Liver (tissue), 9 donors: Measurements from ENCODE around the gene DUSP1. TPM values are rescaled to one million over a fixed set of nuclear protein-coding genes. Genes with fewer than 3 reads are reported as not detected.
A peak's percentile ranks its signal among the peaks of the same experiment; 100 is the strongest.

Experiments
- DNase-seq: peaks from one replicate; pipeline ENCODE4 v3.0.0-alpha.2; 2017; ENCODE audit warnings: low spot score
- H3K27ac ChIP-seq, 2 donors: one replicate each; pipeline ENCODE4 v1.7.0; 2013; ENCODE audit warnings: inconsistent platforms in 2 of 2, low read length in 2 of 2, control low read depth in 1 of 2, low read depth in 1 of 2, mild to moderate bottlenecking in 1 of 2
- H3K27me3 ChIP-seq, 4 donors: one replicate each; pipeline versions ENCODE4 v1.6.1 to v1.7.0; 2013; ENCODE audit warnings: low read length in 3 of 4, inconsistent platforms in 1 of 4, mild to moderate bottlenecking in 1 of 4, moderate library complexity in 1 of 4; ENCODE audit not compliant: control insufficient read depth in 4 of 4, insufficient read depth in 4 of 4
- H3K36me3 ChIP-seq, 4 donors: one replicate each; pipeline versions ENCODE4 v1.6.1 to v1.7.0; 2013; ENCODE audit warnings: low read length in 3 of 4, mild to moderate bottlenecking in 3 of 4, low read depth in 1 of 4, moderate library complexity in 1 of 4; ENCODE audit not compliant: control insufficient read depth in 4 of 4, insufficient read depth in 3 of 4
- H3K4me1 ChIP-seq, 4 donors: one replicate each; pipeline versions ENCODE4 v1.6.1 to v1.7.0; 2013; ENCODE audit warnings: low read length in 3 of 4, mild to moderate bottlenecking in 3 of 4, moderate library complexity in 1 of 4; ENCODE audit not compliant: control insufficient read depth in 4 of 4, insufficient read depth in 4 of 4
- H3K4me3 ChIP-seq, 3 donors: one replicate each; pipeline versions ENCODE4 v1.6.1 to v1.7.0; 2013; ENCODE audit warnings: low read length in 3 of 3, control low read depth in 1 of 3, low read depth in 1 of 3, mild to moderate bottlenecking in 1 of 3
- H3K9ac ChIP-seq, 2 donors: one replicate each; pipeline ENCODE4 v1.7.0; 2013; ENCODE audit warnings: low read length in 2 of 2, mild to moderate bottlenecking in 2 of 2, moderate library complexity in 2 of 2, control low read depth in 1 of 2, low read depth in 1 of 2
- H3K9me3 ChIP-seq, 4 donors: one replicate each; pipeline versions ENCODE4 v1.6.1 to v1.7.0; 2013; ENCODE audit warnings: low read length in 3 of 4; ENCODE audit not compliant: control insufficient read depth in 4 of 4
- EGR1 ChIP-seq, 2 donors: IDR thresholded peaks; 2 replicates each; pipeline ENCODE4 v1.6.1; 2016 to 2018; ENCODE audit warnings: antibody characterized with exemption in 2 of 2, low read depth in 2 of 2
- FOXA1 ChIP-seq: IDR thresholded peaks from 2 replicates; pipeline ENCODE4 v1.6.1; 2016; ENCODE audit warnings: antibody characterized with exemption
- FOXA2 ChIP-seq: IDR thresholded peaks from 2 replicates; pipeline ENCODE4 v1.6.1; 2016; ENCODE audit warnings: antibody characterized with exemption
- GABPA ChIP-seq, 2 donors: IDR thresholded peaks in 1 of 2; conservative IDR thresholded peaks in 1 of 2; 2 replicates each; pipeline ENCODE4 v1.6.1; 2016; ENCODE audit warnings: antibody characterized with exemption in 2 of 2, mild to moderate bottlenecking in 1 of 2, moderate library complexity in 1 of 2
- HNF4A ChIP-seq, 2 donors: conservative IDR thresholded peaks; 2 replicates each; pipeline ENCODE4 v1.6.1; 2016; ENCODE audit warnings: antibody characterized with exemption in 2 of 2, mild to moderate bottlenecking in 2 of 2
- HNF4G ChIP-seq: IDR thresholded peaks from 2 replicates; pipeline ENCODE4 v1.6.1; 2016; ENCODE audit warnings: antibody characterized with exemption
- JUND ChIP-seq, 2 donors: IDR thresholded peaks; 2 replicates each; pipeline ENCODE4 v1.6.1; 2016; ENCODE audit warnings: antibody characterized with exemption in 2 of 2
- NR2F2 ChIP-seq: IDR thresholded peaks from 2 replicates; pipeline ENCODE4 v1.6.1; 2016; ENCODE audit warnings: antibody characterized with exemption
- RAD21 ChIP-seq, 2 donors: IDR thresholded peaks; 2 replicates each; pipeline ENCODE4 v1.6.1; 2016; ENCODE audit warnings: antibody characterized with exemption in 2 of 2, mild to moderate bottlenecking in 2 of 2
- REST ChIP-seq: IDR thresholded peaks from 2 replicates; pipeline ENCODE4 v1.6.1; 2016; ENCODE audit warnings: antibody characterized with exemption, mild to moderate bottlenecking
- RXRA ChIP-seq, 2 donors: IDR thresholded peaks; 2 replicates each; pipeline ENCODE4 v1.6.1; 2017 to 2018; ENCODE audit warnings: antibody characterized with exemption in 2 of 2, mild to moderate bottlenecking in 1 of 2
- SP1 ChIP-seq: IDR thresholded peaks from 2 replicates; pipeline ENCODE4 v1.6.1; 2018; ENCODE audit warnings: antibody characterized with exemption, mild to moderate bottlenecking
- TAF1 ChIP-seq: conservative IDR thresholded peaks from 2 replicates; pipeline ENCODE4 v1.6.1; 2016; ENCODE audit warnings: antibody characterized with exemption, mild to moderate bottlenecking
- YY1 ChIP-seq: IDR thresholded peaks from 2 replicates; pipeline ENCODE4 v1.6.1; 2016; ENCODE audit warnings: antibody characterized with exemption, mild to moderate bottlenecking
- WGBS: extraction: QIAGEN DNeasy Blood & Tissue Kit; methylation state at CpG from one replicate; pipeline ENCODE4 v1.1.7; 2013; 5-methylcytosine and 5-hydroxymethylcytosine counted together
- polyA plus RNA-seq, 2 donors: library from polyadenylated mRNA; stranded (reverse) in 1 of 2; unstranded in 1 of 2; fragments of 200-250 nt in 1 of 2; fragments of >200 nt in 1 of 2; fragmentation: Nextera tagmentation in 1 of 2; extraction: Ambion mirVana in 1 of 2; gene quantifications; one replicate each; pipeline versions ENCODE4 v1.2.1 to v1.2.3, GENCODE V29; 2013 to 2015
- total RNA-seq, 2 donors: library from RNA; depleted of rRNA; stranded (reverse); fragments of >200 nt; gene quantifications; one replicate each; pipeline ENCODE4 v1.2.3, GENCODE V29; 2014
- TF ChIP-seq, protein P1 (sequence below): IDR thresholded peaks from 2 replicates; pipeline ENCODE4 v1.6.1; 2016; ENCODE audit warnings: antibody characterized with exemption
- TF ChIP-seq, protein P2 (sequence below): IDR thresholded peaks from 2 replicates; pipeline ENCODE4 v1.6.1; 2016; ENCODE audit warnings: antibody characterized with exemption
- TF ChIP-seq, protein P3 (sequence below): fragments of 150-350 bp; IDR thresholded peaks from 2 replicates; pipeline ENCODE4 v1.5.1; 2017; ENCODE audit warnings: improper control_type of control experiment, low read depth, low read length; ENCODE audit not compliant: missing input control
- TF ChIP-seq, protein P4 (sequence below): IDR thresholded peaks from 2 replicates; pipeline ENCODE4 v1.6.1; 2016; ENCODE audit warnings: antibody characterized with exemption
- donor health status: healthy.
- donor health status: healthy.
- donor health status: healthy.
- donor health status: healthy.
- donor health status: healthy.

The DUSP1 gene
- total and polyA plus RNA-seq, 4 donors = 53.2 to 237 (median 110) TPM

- H3K36me3 ChIP-seq = no peaks in the 10 kb centered on the region
- peak overlapping the region in 1 of 2 donors; percentile 65 for H3K9ac ChIP-seq
- 43% methylated on average over 5 of the region's 5 CpGs for WGBS
- H3K4me3 ChIP-seq = no peak overlapping the region
- H3K27ac ChIP-seq = peak overlapping the region; percentile 96 to 99
- H3K4me1 ChIP-seq = peaks cover 7 to 37% (median 24%) of the 10 kb centered on the region in 4 donors
- H3K27me3 ChIP-seq = no peaks in the 10 kb centered on the region
- TF ChIP-seq JUND (IDR thresholded peaks at IDR 0.05) = peak in 1 of 2 donors; percentile 51
- TF ChIP-seq, protein P1, sequence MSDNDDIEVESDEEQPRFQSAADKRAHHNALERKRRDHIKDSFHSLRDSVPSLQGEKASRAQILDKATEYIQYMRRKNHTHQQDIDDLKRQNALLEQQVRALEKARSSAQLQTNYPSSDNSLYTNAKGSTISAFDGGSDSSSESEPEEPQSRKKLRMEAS = no peak
- TF ChIP-seq SP1 = peak; percentile 21
- TF ChIP-seq, protein P2, sequence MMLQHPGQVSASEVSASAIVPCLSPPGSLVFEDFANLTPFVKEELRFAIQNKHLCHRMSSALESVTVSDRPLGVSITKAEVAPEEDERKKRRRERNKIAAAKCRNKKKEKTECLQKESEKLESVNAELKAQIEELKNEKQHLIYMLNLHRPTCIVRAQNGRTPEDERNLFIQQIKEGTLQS = no peak
- no peak for TF ChIP-seq EGR1 (IDR thresholded peaks at IDR 0.05; ENCODE audit: low read depth in 2 of 2)
- TF ChIP-seq FOXA2 = no peak
- peak; percentile 34 to 72 for TF ChIP-seq RXRA (IDR thresholded peaks at IDR 0.05)
- TF ChIP-seq TAF1 = no peak
- no peak for TF ChIP-seq HNF4G
- no peak for TF ChIP-seq GABPA (IDR thresholded peaks at IDR 0.05 in 1 of 2, conservative IDR thresholded peaks at IDR 0.05 in 1 of 2)
- no peak for TF ChIP-seq REST
- TF ChIP-seq YY1 = no peak
- TF ChIP-seq RAD21 (IDR thresholded peaks at IDR 0.05) = peak; percentile 9 to 41
- TF ChIP-seq FOXA1 = no peak
- TF ChIP-seq, protein P3, sequence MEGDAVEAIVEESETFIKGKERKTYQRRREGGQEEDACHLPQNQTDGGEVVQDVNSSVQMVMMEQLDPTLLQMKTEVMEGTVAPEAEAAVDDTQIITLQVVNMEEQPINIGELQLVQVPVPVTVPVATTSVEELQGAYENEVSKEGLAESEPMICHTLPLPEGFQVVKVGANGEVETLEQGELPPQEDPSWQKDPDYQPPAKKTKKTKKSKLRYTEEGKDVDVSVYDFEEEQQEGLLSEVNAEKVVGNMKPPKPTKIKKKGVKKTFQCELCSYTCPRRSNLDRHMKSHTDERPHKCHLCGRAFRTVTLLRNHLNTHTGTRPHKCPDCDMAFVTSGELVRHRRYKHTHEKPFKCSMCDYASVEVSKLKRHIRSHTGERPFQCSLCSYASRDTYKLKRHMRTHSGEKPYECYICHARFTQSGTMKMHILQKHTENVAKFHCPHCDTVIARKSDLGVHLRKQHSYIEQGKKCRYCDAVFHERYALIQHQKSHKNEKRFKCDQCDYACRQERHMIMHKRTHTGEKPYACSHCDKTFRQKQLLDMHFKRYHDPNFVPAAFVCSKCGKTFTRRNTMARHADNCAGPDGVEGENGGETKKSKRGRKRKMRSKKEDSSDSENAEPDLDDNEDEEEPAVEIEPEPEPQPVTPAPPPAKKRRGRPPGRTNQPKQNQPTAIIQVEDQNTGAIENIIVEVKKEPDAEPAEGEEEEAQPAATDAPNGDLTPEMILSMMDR = no peak
- TF ChIP-seq, protein P4, sequence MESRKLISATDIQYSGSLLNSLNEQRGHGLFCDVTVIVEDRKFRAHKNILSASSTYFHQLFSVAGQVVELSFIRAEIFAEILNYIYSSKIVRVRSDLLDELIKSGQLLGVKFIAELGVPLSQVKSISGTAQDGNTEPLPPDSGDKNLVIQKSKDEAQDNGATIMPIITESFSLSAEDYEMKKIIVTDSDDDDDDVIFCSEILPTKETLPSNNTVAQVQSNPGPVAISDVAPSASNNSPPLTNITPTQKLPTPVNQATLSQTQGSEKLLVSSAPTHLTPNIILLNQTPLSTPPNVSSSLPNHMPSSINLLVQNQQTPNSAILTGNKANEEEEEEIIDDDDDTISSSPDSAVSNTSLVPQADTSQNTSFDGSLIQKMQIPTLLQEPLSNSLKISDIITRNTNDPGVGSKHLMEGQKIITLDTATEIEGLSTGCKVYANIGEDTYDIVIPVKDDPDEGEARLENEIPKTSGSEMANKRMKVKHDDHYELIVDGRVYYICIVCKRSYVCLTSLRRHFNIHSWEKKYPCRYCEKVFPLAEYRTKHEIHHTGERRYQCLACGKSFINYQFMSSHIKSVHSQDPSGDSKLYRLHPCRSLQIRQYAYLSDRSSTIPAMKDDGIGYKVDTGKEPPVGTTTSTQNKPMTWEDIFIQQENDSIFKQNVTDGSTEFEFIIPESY = peak; percentile 25
- no peak for TF ChIP-seq NR2F2
- TF ChIP-seq HNF4A (conservative IDR thresholded peaks at IDR 0.05) = peak; percentile 59 to 87
- no peaks in the 10 kb centered on the region for H3K9me3 ChIP-seq
- no peak for DNase-seq
Observed at GRCh38 chr5:172779691-172780341, 8.8 kb upstream of the DUSP1 start.
